HEK293 (cell line): ENCODE measurements around the gene LCOR.

Experiments used
- CTCF ChIA-PET: fragments of 350-600 bp; formaldehyde crosslinking; extraction: SDS; loops from one replicate; lab custom pipeline; 2021; ENCODE audit warnings: antibody characterized with exemption; lab: Yijun Ruan, JAX
- POLR2A ChIA-PET: fragments of 300-600 bp; formaldehyde crosslinking; extraction: SDS; loops from one replicate; lab custom pipeline; 2020; ENCODE audit warnings: antibody characterized with exemption, inconsistent platforms; lab: Yijun Ruan, JAX
- H3K27ac ChIP-seq: fragments of 200-500 bp; sonication (Bioruptor generic); 2 replicates; pipeline ENCODE4 v1.5.1; 2014; ENCODE audit warnings: low read depth, low read length, control low read depth, inconsistent platforms; ENCODE audit errors: extremely low read depth
- H3K36me3 ChIP-seq, 2 experiments: fragments of 200-500 bp in 1 of 2; sonication (Bioruptor generic) in 1 of 2; 1 replicate in 1 of 2; 2 replicates in 1 of 2; pipeline ENCODE4 v1.5.1; 2014 to 2017; ENCODE audit warnings: inconsistent platforms in 2 of 2, low read length in 2 of 2; ENCODE audit not compliant: control insufficient read depth in 2 of 2, insufficient read depth in 1 of 2
- H3K4me1 ChIP-seq: fragments of 200-500 bp; sonication (Bioruptor generic); 2 replicates; pipeline ENCODE4 v1.5.1; 2014; ENCODE audit warnings: mild to moderate bottlenecking, low read length, inconsistent platforms; ENCODE audit not compliant: control insufficient read depth, insufficient read depth
- H3K4me3 ChIP-seq: 2 replicates; pipeline ENCODE4 v1.5.1; 2011; ENCODE audit warnings: low read depth, mild to moderate bottlenecking, control low read depth, low read length, moderate library complexity
- H3K9me3 ChIP-seq: fragments of 200-500 bp; sonication (Bioruptor generic); 2 replicates; pipeline ENCODE4 v1.5.1; 2014; ENCODE audit warnings: low read depth, low read length, inconsistent platforms; ENCODE audit not compliant: control insufficient read depth, insufficient read depth
- ELK4 ChIP-seq: IDR thresholded peaks from 2 replicates; pipeline ENCODE4 v1.6.1; 2011; ENCODE audit warnings: mild to moderate bottlenecking, low read depth, low read length, borderline replicate concordance
- GLI4 ChIP-seq: fragments of 450-650 bp; formaldehyde crosslinking; IDR thresholded peaks from 2 replicates; pipeline ENCODE4 v1.5.1; 2016; ENCODE audit warnings: missing biosample characterization, missing genetic modification characterization
- MEIS1 ChIP-seq: sonication (generic); formaldehyde crosslinking; IDR thresholded peaks from 2 replicates; pipeline ENCODE4 v1.8.1; 2022; ENCODE audit warnings: missing genetic modification reagents, mild to moderate bottlenecking, borderline replicate concordance
- SCRT2 ChIP-seq: fragments of 450-650 bp; formaldehyde crosslinking; IDR thresholded peaks from 2 replicates; pipeline ENCODE4 v1.5.1; 2016; ENCODE audit warnings: missing biosample characterization, missing genetic modification characterization
- ZNF16 ChIP-seq: fragments of 450-650 bp; formaldehyde crosslinking; IDR thresholded peaks from 2 replicates; pipeline ENCODE4 v1.5.1; 2016; ENCODE audit warnings: low read depth, missing biosample characterization, missing genetic modification characterization
- ZNF184 ChIP-seq: fragments of 450-650 bp; IDR thresholded peaks from 2 replicates; pipeline ENCODE4 v1.5.1; 2018; ENCODE audit warnings: missing biosample characterization, mild to moderate bottlenecking, missing genetic modification characterization
- ZNF335 ChIP-seq: fragments of 450-650 bp; formaldehyde crosslinking; conservative IDR thresholded peaks from 2 replicates; pipeline ENCODE4 v1.5.1; 2016; ENCODE audit warnings: missing biosample characterization, missing genetic modification characterization
- ZNF366 ChIP-seq: fragments of 450-650 bp; formaldehyde crosslinking; conservative IDR thresholded peaks from 2 replicates; pipeline ENCODE4 v1.5.1; 2016; ENCODE audit warnings: missing biosample characterization, missing genetic modification characterization
- ZNF394 ChIP-seq: fragments of 450-650 bp; formaldehyde crosslinking; IDR thresholded peaks from 2 replicates; pipeline ENCODE4 v1.5.1; 2016; ENCODE audit warnings: missing biosample characterization, missing genetic modification characterization, mild to moderate bottlenecking, moderate library complexity, borderline replicate concordance
- ZNF423 ChIP-seq: fragments of 450-650 bp; formaldehyde crosslinking; IDR thresholded peaks from 2 replicates; pipeline ENCODE4 v1.5.1; 2016; ENCODE audit warnings: missing biosample characterization, missing genetic modification characterization
- ZNF544 ChIP-seq: fragments of 450-650 bp; formaldehyde crosslinking; IDR thresholded peaks from 2 replicates; pipeline ENCODE4 v1.5.0; 2017; ENCODE audit warnings: missing biosample characterization, missing genetic modification characterization
- ZNF585B ChIP-seq: fragments of 450-650 bp; formaldehyde crosslinking; IDR thresholded peaks from 2 replicates; pipeline ENCODE4 v1.5.1; 2016; ENCODE audit warnings: missing biosample characterization, missing genetic modification characterization
- ZNF658 ChIP-seq: fragments of 450-650 bp; formaldehyde crosslinking; IDR thresholded peaks from 2 replicates; pipeline ENCODE4; 2016; ENCODE audit warnings: missing biosample characterization, missing genetic modification characterization
- ZNF704 ChIP-seq: fragments of 450-650 bp; formaldehyde crosslinking; IDR thresholded peaks from 2 replicates; pipeline ENCODE4 v1.5.1; 2016; ENCODE audit warnings: missing biosample characterization, missing genetic modification characterization
- TF ChIP-seq, protein P1 (sequence below): fragments of 450-650 bp; formaldehyde crosslinking; IDR thresholded peaks from 2 replicates; pipeline ENCODE4 v1.5.1; 2016; ENCODE audit warnings: missing biosample characterization, missing genetic modification characterization

Gene LCOR

DNA sequence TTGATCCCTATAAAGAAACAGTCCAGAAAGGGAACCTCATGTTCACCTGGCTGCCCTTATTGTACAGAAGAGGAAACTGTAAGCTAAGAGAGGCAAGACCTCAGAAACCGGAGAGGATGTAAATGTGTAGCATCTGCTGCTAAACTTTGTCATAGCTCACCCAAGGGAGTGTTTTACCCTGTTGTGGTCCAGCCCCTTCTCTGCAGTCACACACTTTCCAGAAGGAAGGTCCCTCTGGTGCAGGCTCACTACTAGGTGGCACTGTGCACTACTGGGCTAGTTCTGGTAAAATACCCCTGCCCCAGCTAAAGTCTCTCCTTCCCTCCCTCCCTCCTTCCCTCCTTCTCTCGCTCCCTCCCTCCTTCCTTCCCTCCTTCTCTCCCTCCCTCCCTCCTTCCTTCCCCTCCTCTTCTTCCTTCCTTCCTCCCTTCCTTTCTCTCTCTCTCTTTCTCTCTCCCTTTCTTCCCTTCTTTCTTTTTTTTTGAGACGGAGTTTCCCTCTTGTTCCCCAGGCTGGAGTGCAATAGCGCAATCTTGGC, 42.5 kb upstream of the LCOR start (continued):
- TF ChIP-seq, protein P1, sequence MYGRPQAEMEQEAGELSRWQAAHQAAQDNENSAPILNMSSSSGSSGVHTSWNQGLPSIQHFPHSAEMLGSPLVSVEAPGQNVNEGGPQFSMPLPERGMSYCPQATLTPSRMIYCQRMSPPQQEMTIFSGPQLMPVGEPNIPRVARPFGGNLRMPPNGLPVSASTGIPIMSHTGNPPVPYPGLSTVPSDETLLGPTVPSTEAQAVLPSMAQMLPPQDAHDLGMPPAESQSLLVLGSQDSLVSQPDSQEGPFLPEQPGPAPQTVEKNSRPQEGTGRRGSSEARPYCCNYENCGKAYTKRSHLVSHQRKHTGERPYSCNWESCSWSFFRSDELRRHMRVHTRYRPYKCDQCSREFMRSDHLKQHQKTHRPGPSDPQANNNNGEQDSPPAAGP: no peak
- TF ChIP-seq ZNF366 (tag by site-specific recombination) (peak; percentile 86), ZNF585B (tag by site-specific recombination) (no peak), ELK4 (no peak), ZNF658 (tag by site-specific recombination) (no peak), ZNF184 (no peak), ZNF423 (tag by site-specific recombination) (no peak), ZNF704 (tag by site-specific recombination) (no peak)

- H3K9me3 ChIP-seq: no peaks in the 10 kb centered on the region
- no peaks in the 10 kb centered on the region for H3K4me1 ChIP-seq
- ChIA-PET CTCF (no interaction called here), POLR2A (no interaction called here)
- H3K27ac ChIP-seq: no peak overlapping the region
- H3K4me3 ChIP-seq: no peak overlapping the region
- TF ChIP-seq ZNF366 (tag by site-specific recombination): peak; percentile 90
- no peak for TF ChIP-seq ZNF544 (tag by site-specific recombination)
- H3K36me3 ChIP-seq: no peaks in the 10 kb centered on the region
These were observed 40.2 kb upstream of the LCOR start for GRCh38 chr10:96791902-96792301.

- POLR2A ChIA-PET: no interaction called here
- TF ChIP-seq MEIS1 (CRISPR knock-in tag): no peak
- peak; percentile 79 for TF ChIP-seq SCRT2
- CTCF ChIA-PET: no interaction called here
- Histone ChIP-seq H3K36me3 (no peaks in the 10 kb centered on the region), H3K27ac (no peak overlapping the region), H3K9me3 (no peaks in the 10 kb centered on the region), H3K4me1 (no peaks in the 10 kb centered on the region), H3K4me3 (no peak overlapping the region)
These were observed 37.0 kb upstream of the LCOR start for GRCh38 chr10:96794836-96795733.

DNA sequence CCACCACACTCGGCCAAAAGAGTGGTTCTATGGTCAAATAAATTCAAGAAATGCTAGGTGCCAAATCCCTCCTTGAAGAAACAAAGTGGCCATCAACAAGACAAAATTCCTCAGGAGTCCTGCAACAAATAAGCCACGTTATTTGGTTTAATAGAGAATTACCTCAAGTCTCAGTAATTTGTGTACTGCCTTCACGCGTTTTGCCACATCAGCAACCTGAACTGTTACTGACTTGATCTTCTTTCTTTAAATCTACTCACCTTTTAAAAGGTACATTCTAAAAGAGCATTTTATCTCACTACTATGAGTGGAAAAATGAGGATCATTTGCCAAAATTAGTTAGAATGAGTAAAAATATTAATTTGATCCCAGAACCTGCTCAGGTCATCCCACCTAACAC, 34.6 kb upstream of the LCOR start:
- ChIA-PET CTCF (no interaction called here), POLR2A (no interaction called here)
- no peaks in the 10 kb centered on the region for H3K9me3 ChIP-seq
- H3K4me3 ChIP-seq: no peak overlapping the region
- TF ChIP-seq ZNF585B (tag by site-specific recombination) (no peak), ELK4 (no peak), ZNF16 (tag by site-specific recombination) (no peak), ZNF394 (no peak), ZNF335 (tag by site-specific recombination) (no peak), GLI4 (tag by site-specific recombination) (no peak)
- no peak overlapping the region for H3K27ac ChIP-seq
- H3K36me3 ChIP-seq: no peaks in the 10 kb centered on the region
- H3K4me1 ChIP-seq: no peaks in the 10 kb centered on the region
